ENCODE measurements around the gene MLLT10. TPM values are rescaled to one million over a fixed set of nuclear protein-coding genes. Genes with fewer than 3 reads are reported as not detected.

MLLT10 gene
- total and polyA plus RNA-seq, 2 of the 8 experiments (the other 6 are each of a cell fraction or from before 2014, with no cell fraction given): 53.1 to 62.1 TPM

- H3K9me3 ChIP-seq (ENCODE audit: insufficient read depth in 2 of 2, low read depth in 1 of 2, low read length in 1 of 2): no peaks in the 10 kb centered on the region
- FAIRE-seq (no peak), DNase-seq (ENCODE audit: low read depth in 1 of 2, low spot score in 2 of 2) (no peak)
- no peak overlapping the region for H2AK5ac ChIP-seq (ENCODE audit: low read depth, low read length)
- no peaks in the 10 kb centered on the region for H3K36me3 ChIP-seq (ENCODE audit: control insufficient read depth in 2 of 4, insufficient read depth in 4 of 4, low read length in 3 of 4)
- no peaks in the 10 kb centered on the region for H4K20me1 ChIP-seq (replicated peaks in 1 of 2; ENCODE audit: control insufficient read depth in 1 of 2, insufficient read depth in 2 of 2, low read length in 2 of 2)
- 0 out of 2 replicates have a peak overlapping the region, but pooled peaks have one; percentile 0 for H3K27ac ChIP-seq (ENCODE audit: low read depth, low read length)
- H3K18ac ChIP-seq (ENCODE audit: extremely low read depth, low read length): peak overlapping the region; percentile 97; the same call in 1 of the 2 replicates
- peak overlapping the region; percentile 2; the same call in 1 of the 2 replicates for H2BK5ac ChIP-seq (ENCODE audit: low read depth, low read length)
- no peak overlapping the region for H2AFZ ChIP-seq (ENCODE audit: low read length)
- 5% methylated on average over 42 of the region's 42 CpGs; no CpG with 5 or more reads in 1 of the 2 experiments for WGBS, 2 experiments (ENCODE audit: extremely low coverage in 1 of 2, insufficient coverage in 1 of 2, insufficient read length in 1 of 2, insufficient replicate concordance in 2 of 2, low coverage in 1 of 2, low lambda C conversion rate in 2 of 2, missing lambda C conversion rate in 1 of 2)
- H4K91ac ChIP-seq (replicated peaks; ENCODE audit: insufficient read length, low read length): peak overlapping the region; percentile 50
- H4K8ac ChIP-seq (ENCODE audit: extremely low read depth, insufficient read depth, low read length): peak overlapping the region; percentile 90
- ChIA-PET CTCF (ENCODE audit: partially characterized antibody) (interaction anchor here (0.7 to 6.2 kb wide), 24 partner anchors 8 to 417 kb away, joined by 3 to 46 read pairs (median 4); no protein-coding TSS in a partner anchor), POLR2A (ENCODE audit: partially characterized antibody) (interaction anchor here (0.6 to 12.9 kb wide), 17 partner anchors 8 to 314 kb away, joined by 3 to 322 read pairs (median 4); partner anchors contain the start of genes MLLT10 and SKIDA1)
- H3K4me3 ChIP-seq (ENCODE audit: extremely low read depth in 1 of 4, insufficient read depth in 2 of 4, low read depth in 3 of 4, low read length in 4 of 4): peak overlapping the region; percentile 48 to 88 (median 70)
- peak overlapping the region; percentile 44 to 61 (median 53); a peak in 5 of 7 replicates for H3K9ac ChIP-seq (replicated peaks in 1 of 4; ENCODE audit: extremely low read depth in 1 of 4, low read depth in 3 of 4, low read length in 3 of 4)
- H3K56ac ChIP-seq (replicated peaks; ENCODE audit: insufficient read length, low read depth, low read length): peak overlapping the region; percentile 17
- H2BK15ac ChIP-seq (ENCODE audit: low read length): 0 out of 2 replicates have a peak overlapping the region, but pooled peaks have one; percentile 10
- H3K79me1 ChIP-seq (ENCODE audit: low read depth, low read length): no peaks in the 10 kb centered on the region
- H4K5ac ChIP-seq (ENCODE audit: insufficient read length, low read depth, low read length): peak overlapping the region; percentile 91
- peaks cover 5 to 24% (median 15%) of the 10 kb centered on the region in 4 experiments; a peak in 6 of 7 replicates for H3K27me3 ChIP-seq (replicated peaks in 1 of 4; ENCODE audit: control insufficient read depth in 3 of 4, extremely low read depth in 1 of 4, insufficient read depth in 3 of 4, low read length in 3 of 4)
- no peak overlapping the region for H3K4ac ChIP-seq (replicated peaks; ENCODE audit: insufficient read length, low read depth, low read length)
- H3K79me2 ChIP-seq (ENCODE audit: control insufficient read depth in 1 of 2, insufficient read depth in 2 of 2, low read length in 2 of 2): peaks cover 0 to 31% of the 10 kb centered on the region in 2 experiments; a peak in 2 of 4 replicates
- H2BK120ac ChIP-seq (replicated peaks; ENCODE audit: low read depth, low read length): peak overlapping the region; percentile 29
- H3K23ac ChIP-seq (ENCODE audit: insufficient read length): no peak overlapping the region
- peaks cover 31% of the 10 kb centered on the region; the same call in 1 of the 2 replicates for H3K23me2 ChIP-seq (ENCODE audit: low read depth, low read length)
- no peak overlapping the region for H2BK12ac ChIP-seq (ENCODE audit: low read depth, low read length)
- no peak overlapping the region for H2BK20ac ChIP-seq (ENCODE audit: low read length)
- peak; percentile 10 for TF ChIP-seq ASH2L (IDR thresholded peaks at IDR 0.05; ENCODE audit: low read length)
- TF ChIP-seq SP1 (IDR thresholded peaks at IDR 0.05; ENCODE audit: low read depth, low read length): no peak
- peak; percentile 48 for TF ChIP-seq TAF7 (optimal IDR thresholded peaks at IDR 0.05; ENCODE audit: borderline replicate concordance, low read depth, low read length)
- TF ChIP-seq SP4 (IDR thresholded peaks at IDR 0.05; ENCODE audit: low read length): 0 out of 2 replicates have a peak, but pooled peaks have one; percentile 43
- TF ChIP-seq JUN (IDR thresholded peaks at IDR 0.05; ENCODE audit: low read depth, low read length): no peak
- TF ChIP-seq, protein P1, sequence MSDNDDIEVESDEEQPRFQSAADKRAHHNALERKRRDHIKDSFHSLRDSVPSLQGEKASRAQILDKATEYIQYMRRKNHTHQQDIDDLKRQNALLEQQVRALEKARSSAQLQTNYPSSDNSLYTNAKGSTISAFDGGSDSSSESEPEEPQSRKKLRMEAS (IDR thresholded peaks at IDR 0.05): 0 out of 2 replicates have a peak, but pooled peaks have one; percentile 4
- TF ChIP-seq PHF8 (conservative IDR thresholded peaks at IDR 0.05; ENCODE audit: low read depth, low read length): 0 out of 2 replicates have a peak, but pooled peaks have one; percentile 1
- no peak overlapping the region for H3K14ac ChIP-seq (ENCODE audit: insufficient read length)
- peaks cover 0 to 25% (median 12%) of the 10 kb centered on the region in 4 experiments; a peak in 6 of 7 replicates for H3K4me1 ChIP-seq (replicated peaks in 1 of 4; ENCODE audit: control insufficient read depth in 3 of 4, insufficient read depth in 4 of 4, low read length in 3 of 4)
- peak overlapping the region; percentile 90 to 92 for H3K4me2 ChIP-seq (ENCODE audit: insufficient read depth in 1 of 2, low read depth in 2 of 2, low read length in 2 of 2)
These were observed 38.9 kb upstream of the MLLT10 start for GRCh38 chr10:21495002-21495751.
